CD14-positive monocyte (primary cell): ENCODE measurements around the gene GABBR2. TPM values are rescaled to one million over a fixed set of nuclear protein-coding genes. Genes with fewer than 3 reads are reported as not detected.
A peak's percentile ranks its signal among the peaks of the same experiment; 100 is the strongest.

ENCODE experiments used
- DNase-seq, 3 donors: peaks; one replicate each; pipeline ENCODE4 v3.0.0-alpha.2; 2011 to 2022
- H2AFZ ChIP-seq: 2 replicates; pipeline ENCODE4 v1.6.0; 2012; ENCODE audit warnings: mild to moderate bottlenecking, low read depth, low read length, inconsistent platforms; ENCODE audit not compliant: insufficient read depth, poor library complexity, severe bottlenecking
- H3K27ac ChIP-seq, 2 donors: 1 replicate in 1 of 2; 2 replicates in 1 of 2; pipeline ENCODE4 v1.5.1; 2012 to 2013; ENCODE audit warnings: low read length in 2 of 2, control low read depth in 1 of 2, inconsistent platforms in 1 of 2, low read depth in 1 of 2, mild to moderate bottlenecking in 1 of 2
- H3K27me3 ChIP-seq, 2 donors: one replicate each; pipeline versions ENCODE4 v1.6.0 to v1.6.1; 2011 to 2013; ENCODE audit warnings: low read length in 2 of 2; ENCODE audit not compliant: control insufficient read depth in 2 of 2, insufficient read depth in 2 of 2
- H3K36me3 ChIP-seq, 2 donors: replicated peaks in 1 of 2; 1 replicate in 1 of 2; 2 replicates in 1 of 2; pipeline versions ENCODE4 v1.5.1 to v1.6.1; 2012 to 2013; ENCODE audit warnings: low read length in 2 of 2, control low read depth in 1 of 2, inconsistent platforms in 1 of 2, mild to moderate bottlenecking in 1 of 2; ENCODE audit not compliant: insufficient read depth in 2 of 2, control insufficient read depth in 1 of 2
- H3K4me1 ChIP-seq, 2 donors: 1 replicate in 1 of 2; 2 replicates in 1 of 2; pipeline versions ENCODE4 v1.5.1 to v1.6.1; 2012 to 2013; ENCODE audit warnings: low read length in 2 of 2, control low read depth in 1 of 2, inconsistent platforms in 1 of 2, mild to moderate bottlenecking in 1 of 2, moderate library complexity in 1 of 2; ENCODE audit not compliant: insufficient read depth in 2 of 2, control insufficient read depth in 1 of 2
- H3K4me2 ChIP-seq: replicated peaks from 2 replicates; pipeline ENCODE3; 2012; ENCODE audit warnings: low read length, moderate library complexity, mild to moderate bottlenecking; ENCODE audit not compliant: poor library complexity, severe bottlenecking; ENCODE audit errors: extremely low read depth
- H3K4me3 ChIP-seq, 3 experiments: fragments of 200-600 bp in 1 of 3; sonication (generic) in 1 of 3; replicated peaks in 1 of 3; 1 replicate in 2 of 3; 2 replicates in 1 of 3; pipeline ENCODE4 v1.5.1; 2011 to 2013; ENCODE audit warnings: low read length in 3 of 3, mild to moderate bottlenecking in 3 of 3, control low read depth in 2 of 3, low read depth in 2 of 3, inconsistent platforms in 1 of 3, moderate library complexity in 1 of 3
- H3K79me2 ChIP-seq: 2 replicates; pipeline ENCODE4 v1.6.0; 2012; ENCODE audit warnings: mild to moderate bottlenecking, control low read depth, inconsistent platforms, low read length, moderate library complexity; ENCODE audit not compliant: insufficient read depth
- H3K9ac ChIP-seq: 2 replicates; pipeline ENCODE4 v1.6.0; 2017; ENCODE audit warnings: low read length, mild to moderate bottlenecking; ENCODE audit not compliant: insufficient read depth, poor library complexity, severe bottlenecking
- H3K9me3 ChIP-seq, 2 donors: replicated peaks in 1 of 2; 1 replicate in 1 of 2; 2 replicates in 1 of 2; pipeline versions ENCODE4 v1.5.1 to v1.6.1; 2012 to 2013; ENCODE audit warnings: low read length in 2 of 2, control low read depth in 1 of 2; ENCODE audit not compliant: control insufficient read depth in 1 of 2, insufficient read depth in 1 of 2
- H4K20me1 ChIP-seq: 2 replicates; pipeline ENCODE4 v1.6.0; 2012; ENCODE audit warnings: mild to moderate bottlenecking, low read length, control low read depth, moderate library complexity; ENCODE audit not compliant: insufficient read depth
- H3K27ac Mint-ChIP-seq, 7 donors: one replicate each; pipeline ENCODE4 v1.8.0; 2020; ENCODE audit warnings: mild to moderate bottlenecking in 7 of 7, mixed read lengths in 7 of 7, moderate library complexity in 6 of 7, inconsistent platforms in 2 of 7
- H3K27me3 Mint-ChIP-seq, 3 donors: one replicate each; pipeline ENCODE4 v1.8.0; 2021 to 2022; ENCODE audit warnings: low read depth in 3 of 3, mild to moderate bottlenecking in 3 of 3, mixed read lengths in 3 of 3, moderate library complexity in 3 of 3, inconsistent platforms in 1 of 3
- H3K36me3 Mint-ChIP-seq, 2 donors: one replicate each; pipeline ENCODE4 v1.8.0; 2020; ENCODE audit warnings: mixed read lengths in 2 of 2, inconsistent platforms in 1 of 2, mild to moderate bottlenecking in 1 of 2
- H3K4me1 Mint-ChIP-seq: one replicate; pipeline ENCODE4 v1.8.0; 2020; ENCODE audit warnings: mild to moderate bottlenecking, mixed read lengths
- H3K4me3 Mint-ChIP-seq, 2 donors: one replicate each; pipeline ENCODE4 v1.8.0; 2020; ENCODE audit warnings: mild to moderate bottlenecking in 2 of 2, mixed read lengths in 2 of 2, moderate library complexity in 1 of 2
- H3K9me3 Mint-ChIP-seq, 7 donors: one replicate each; pipeline ENCODE4 v1.8.0; 2020 to 2022; ENCODE audit warnings: mixed read lengths in 7 of 7, mild to moderate bottlenecking in 6 of 7, moderate library complexity in 6 of 7, inconsistent platforms in 2 of 7
- CTCF ChIP-seq: fragments of 200-600 bp; IDR thresholded peaks from one replicate; pipeline ENCODE4 v1.8.0; 2022; ENCODE audit warnings: antibody characterized with exemption, mild to moderate bottlenecking
- WGBS: methylation state at CpG from one replicate; pipeline ENCODE4 v1.1.5; 2013; ENCODE audit warnings: missing lambda C conversion rate; ENCODE audit not compliant: insufficient coverage; 5-methylcytosine and 5-hydroxymethylcytosine counted together
- intact Hi-C, 2 donors: fragments of 100-400 bp; cut with micrococcal nuclease; formaldehyde crosslinking; loops; one replicate each; pipeline versions ENCODE4 v1.15.0 to v1.15.1; 2023
- polyA plus RNA-seq, 3 donors: library from polyadenylated mRNA; depleted of rRNA in 1 of 3; unstranded in 2 of 3; stranded (reverse) in 1 of 3; fragments of 300-500 nt in 2 of 3; fragments of >200 nt in 1 of 3; fragmentation: Illumina TruSeq in 2 of 3; gene quantifications; 1 replicate in 2 of 3; 2 replicates in 1 of 3; pipeline ENCODE4 v1.2.3, GENCODE V29; 2012 to 2021

The GABBR2 gene
- polyA plus RNA-seq, 3 donors: not detected

- Mint-ChIP-seq H3K27ac (no peak overlapping the region), H3K36me3 (peaks cover 0 to 1% of the 10 kb centered on the region in 2 donors), H3K4me1 (peaks cover 4% of the 10 kb centered on the region), H3K4me3 (peak overlapping the region in 1 of 2 donors; percentile 37), H3K9me3 (peaks cover 0 to 12% (median 4%) of the 10 kb centered on the region in 7 donors), H3K27me3 (peaks cover 0 to 3% (median 1%) of the 10 kb centered on the region in 3 donors)
- 97% methylated on average over 3 of the region's 10 CpGs for WGBS
- no peaks in the 10 kb centered on the region for H4K20me1 ChIP-seq
- no peak overlapping the region for H3K4me3 ChIP-seq
- no peak overlapping the region for H2AFZ ChIP-seq
- H3K9me3 ChIP-seq: no peaks in the 10 kb centered on the region
- H3K4me1 ChIP-seq: no peaks in the 10 kb centered on the region
- H3K36me3 ChIP-seq: no peaks in the 10 kb centered on the region
- no peak overlapping the region for H3K4me2 ChIP-seq
- no peak for DNase-seq
- TF ChIP-seq CTCF: no peak
- no peak overlapping the region for H3K27ac ChIP-seq
- no peak overlapping the region for H3K9ac ChIP-seq
- H3K27me3 ChIP-seq: no peaks in the 10 kb centered on the region
- intact Hi-C loops: no loop called here
- H3K79me2 ChIP-seq: no peaks in the 10 kb centered on the region
These were observed 33.9 kb upstream of the GABBR2 start for GRCh38 chr9:98742325-98743280.

- Histone ChIP-seq H3K27me3 (no peaks in the 10 kb centered on the region), H3K9me3 (no peaks in the 10 kb centered on the region), H3K4me2 (no peak overlapping the region), H3K9ac (no peak overlapping the region), H3K27ac (no peak overlapping the region), H3K36me3 (no peaks in the 10 kb centered on the region), H4K20me1 (no peaks in the 10 kb centered on the region), H3K4me1 (no peaks in the 10 kb centered on the region), H3K4me3 (no peak overlapping the region), H2AFZ (no peak overlapping the region), H3K79me2 (no peaks in the 10 kb centered on the region)
- H3K4me1 Mint-ChIP-seq: peaks cover 2% of the 10 kb centered on the region
- peaks cover 0 to 12% (median 4%) of the 10 kb centered on the region in 7 donors for H3K9me3 Mint-ChIP-seq
- intact Hi-C loops: no loop called here
- peaks cover 1 to 3% (median 2%) of the 10 kb centered on the region in 3 donors for H3K27me3 Mint-ChIP-seq
- H3K4me3 Mint-ChIP-seq: no peak overlapping the region
- TF ChIP-seq CTCF: no peak
- 71% methylated on average over 1 of the region's 8 CpGs for WGBS
- no peak for DNase-seq
- peaks cover 0 to 1% of the 10 kb centered on the region in 2 donors for H3K36me3 Mint-ChIP-seq
- H3K27ac Mint-ChIP-seq: no peak overlapping the region
These were observed 31.6 kb upstream of the GABBR2 start for GRCh38 chr9:98740226-98740881.
